Spleen (tissue), 7 donors: Measurements from ENCODE around the gene TMEM63C.

Experiments used
- CTCF ChIP-seq, 11 experiments: fragments of 200-600 bp in 7 of 11; fragments of 450-650 bp in 4 of 11; sonication (generic) in 4 of 11; IDR thresholded peaks in 8 of 11; conservative IDR thresholded peaks in 3 of 11; 1 replicate in 7 of 11; 2 replicates in 4 of 11; pipeline versions ENCODE4 v1.4.0 to v1.8.0; 2016 to 2021; ENCODE audit warnings: antibody characterized with exemption in 11 of 11, inconsistent platforms in 4 of 11, mild to moderate bottlenecking in 1 of 11
- POLR2A ChIP-seq, 3 donors: fragments of 450-650 bp; IDR thresholded peaks; one replicate each; pipeline ENCODE4 v1.5.1; 2017; ENCODE audit warnings: antibody characterized with exemption in 3 of 3, mild to moderate bottlenecking in 1 of 3
- POLR2AphosphoS5 ChIP-seq, 3 donors: sonication (generic); formaldehyde crosslinking; IDR thresholded peaks; one replicate each; pipeline ENCODE4 v1.5.1; 2017; ENCODE audit warnings: antibody characterized with exemption in 3 of 3
- donor health status: DM: no; HTN: no; CAD: no; lungs with moderate emphysema.
- donor health status: DM: no; HTN: no; CAD: no.
- donor health status: DM: no; HTN: no; CAD: no.

- TF ChIP-seq CTCF (IDR thresholded peaks at IDR 0.05 in 8 of 11, conservative IDR thresholded peaks at IDR 0.05 in 3 of 11) (no peak), POLR2A (IDR thresholded peaks at IDR 0.05) (no peak), POLR2AphosphoS5 (IDR thresholded peaks at IDR 0.05) (no peak)
Observed at GRCh38 chr14:77205566-77205965, 24.0 kb downstream of the TMEM63C start.
